ENCODE results near the gene EFCAB14.

Gene EFCAB14

DNA sequence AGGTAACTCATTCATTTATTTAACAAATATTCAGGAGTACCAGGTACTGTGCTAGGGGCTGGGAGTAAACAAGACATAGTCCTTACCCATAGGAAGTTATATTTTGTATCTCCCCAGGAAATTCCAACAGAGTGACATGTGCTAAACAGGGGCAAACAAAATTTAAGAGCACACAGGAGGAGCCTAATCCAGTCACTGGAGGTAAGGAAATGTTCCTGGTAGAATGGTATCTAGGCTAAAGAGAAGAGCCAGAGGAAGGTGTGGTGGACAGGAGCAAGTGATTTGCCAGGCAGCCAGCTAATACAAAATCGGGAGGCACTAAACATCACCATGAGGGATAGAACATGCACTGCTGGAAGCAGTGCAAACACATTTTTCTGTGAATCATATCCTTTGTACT lies 36.9 kb downstream of the EFCAB14 start:
- DNase-seq (ENCODE audit: extremely low read depth, low read depth): no peak
- TF ChIP-seq, protein P1, sequence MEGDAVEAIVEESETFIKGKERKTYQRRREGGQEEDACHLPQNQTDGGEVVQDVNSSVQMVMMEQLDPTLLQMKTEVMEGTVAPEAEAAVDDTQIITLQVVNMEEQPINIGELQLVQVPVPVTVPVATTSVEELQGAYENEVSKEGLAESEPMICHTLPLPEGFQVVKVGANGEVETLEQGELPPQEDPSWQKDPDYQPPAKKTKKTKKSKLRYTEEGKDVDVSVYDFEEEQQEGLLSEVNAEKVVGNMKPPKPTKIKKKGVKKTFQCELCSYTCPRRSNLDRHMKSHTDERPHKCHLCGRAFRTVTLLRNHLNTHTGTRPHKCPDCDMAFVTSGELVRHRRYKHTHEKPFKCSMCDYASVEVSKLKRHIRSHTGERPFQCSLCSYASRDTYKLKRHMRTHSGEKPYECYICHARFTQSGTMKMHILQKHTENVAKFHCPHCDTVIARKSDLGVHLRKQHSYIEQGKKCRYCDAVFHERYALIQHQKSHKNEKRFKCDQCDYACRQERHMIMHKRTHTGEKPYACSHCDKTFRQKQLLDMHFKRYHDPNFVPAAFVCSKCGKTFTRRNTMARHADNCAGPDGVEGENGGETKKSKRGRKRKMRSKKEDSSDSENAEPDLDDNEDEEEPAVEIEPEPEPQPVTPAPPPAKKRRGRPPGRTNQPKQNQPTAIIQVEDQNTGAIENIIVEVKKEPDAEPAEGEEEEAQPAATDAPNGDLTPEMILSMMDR (IDR thresholded peaks at IDR 0.05; ENCODE audit: low read depth, low read length): no peak

DNA sequence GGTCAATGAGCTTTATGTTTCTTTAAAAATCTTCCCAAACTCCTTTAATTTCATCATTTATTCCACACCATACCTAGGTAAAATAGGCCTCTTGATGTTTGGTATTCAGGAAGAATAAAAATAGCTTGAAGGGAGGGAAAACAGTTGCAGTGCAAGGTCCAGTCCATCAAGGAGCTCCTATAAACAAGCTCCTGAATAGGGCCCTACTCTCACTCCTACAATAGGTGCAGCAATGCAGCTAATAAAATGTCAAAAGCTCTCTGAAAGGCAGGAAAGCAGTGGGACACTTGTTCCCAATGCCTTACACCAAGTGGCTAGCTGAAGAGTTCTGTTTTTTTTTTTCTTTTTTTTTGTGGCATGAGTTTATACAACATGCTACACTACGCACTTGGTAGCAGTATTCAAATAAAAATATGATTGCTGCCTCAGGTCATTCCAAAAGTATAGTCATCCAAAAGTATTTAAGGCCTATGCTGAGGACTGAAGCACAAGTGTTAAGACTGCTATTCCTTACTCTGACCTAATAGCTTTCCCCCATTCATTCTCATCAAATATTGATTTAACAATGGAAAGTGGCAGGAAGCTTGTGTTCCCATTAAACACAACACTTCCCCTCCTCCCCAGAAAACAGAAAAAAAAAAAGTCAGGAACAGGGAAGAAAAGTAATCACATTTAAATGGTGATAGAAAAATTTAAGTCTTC lies 37.4 kb downstream of the EFCAB14 start:
- TF ChIP-seq, protein P1 (IDR thresholded peaks at IDR 0.05; ENCODE audit: low read depth, low read length): no peak
- DNase-seq (ENCODE audit: extremely low read depth, low read depth): no peak

DNA sequence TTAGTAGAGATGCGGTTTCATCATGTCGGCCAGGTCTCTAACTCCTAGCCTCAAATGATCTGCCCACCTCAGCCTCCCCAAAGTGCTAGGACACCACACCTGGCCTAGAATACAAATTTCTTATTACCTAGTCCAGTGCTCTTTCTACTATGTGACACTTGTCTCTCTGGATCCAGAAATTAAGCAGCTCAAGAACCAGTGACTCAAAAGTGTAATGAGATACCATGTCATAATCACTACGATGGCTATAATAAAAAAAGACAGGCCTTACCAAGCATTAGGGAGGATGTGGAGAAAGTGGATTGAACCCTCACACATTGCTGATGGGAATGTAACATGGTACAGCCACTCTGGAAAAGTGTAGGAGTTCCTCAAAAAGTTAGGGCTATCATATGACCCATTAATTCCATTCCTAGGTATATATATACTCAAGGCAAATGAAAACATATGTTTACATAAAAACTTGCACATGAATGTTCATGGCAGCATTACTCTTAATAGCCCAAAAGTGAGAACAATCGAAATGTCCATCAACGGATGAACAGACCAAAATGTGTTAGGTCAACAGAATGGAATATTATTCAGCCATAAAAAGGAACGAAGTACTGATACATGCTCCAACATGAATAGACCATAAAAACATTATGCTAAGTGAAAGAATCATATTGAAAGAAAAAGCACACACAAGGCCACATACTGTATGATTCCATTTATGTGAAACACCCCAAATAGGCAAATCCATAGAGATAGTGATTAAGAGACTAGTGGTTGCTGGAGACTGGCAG lies 38.9 kb downstream of the EFCAB14 start:
- no peak for DNase-seq (ENCODE audit: extremely low read depth, low read depth)
- TF ChIP-seq, protein P1 (IDR thresholded peaks at IDR 0.05; ENCODE audit: low read depth, low read length): no peak

DNA sequence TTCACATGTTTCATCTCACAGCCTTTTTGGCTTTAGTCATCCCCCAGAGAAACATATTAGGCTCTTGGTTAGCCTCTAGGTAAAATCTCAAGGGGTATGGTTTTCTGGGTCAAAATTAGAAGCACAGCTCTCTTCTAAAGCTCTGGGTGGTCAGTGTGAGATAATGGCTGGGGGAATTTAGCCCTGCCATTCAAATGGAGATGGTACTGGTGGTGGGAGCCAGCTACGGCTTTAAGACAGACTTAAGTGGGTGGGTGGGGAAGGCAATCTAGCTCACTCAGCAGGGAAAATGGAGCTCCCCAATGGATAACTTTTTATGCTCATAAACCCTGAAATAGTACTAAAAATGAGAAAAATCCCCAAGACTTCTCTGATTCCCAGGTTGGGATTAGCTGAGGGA lies 41.6 kb downstream of the EFCAB14 start:
- no peak for DNase-seq (ENCODE audit: extremely low read depth, low read depth)
- TF ChIP-seq, protein P1 (IDR thresholded peaks at IDR 0.05; ENCODE audit: low read depth, low read length): no peak

DNA sequence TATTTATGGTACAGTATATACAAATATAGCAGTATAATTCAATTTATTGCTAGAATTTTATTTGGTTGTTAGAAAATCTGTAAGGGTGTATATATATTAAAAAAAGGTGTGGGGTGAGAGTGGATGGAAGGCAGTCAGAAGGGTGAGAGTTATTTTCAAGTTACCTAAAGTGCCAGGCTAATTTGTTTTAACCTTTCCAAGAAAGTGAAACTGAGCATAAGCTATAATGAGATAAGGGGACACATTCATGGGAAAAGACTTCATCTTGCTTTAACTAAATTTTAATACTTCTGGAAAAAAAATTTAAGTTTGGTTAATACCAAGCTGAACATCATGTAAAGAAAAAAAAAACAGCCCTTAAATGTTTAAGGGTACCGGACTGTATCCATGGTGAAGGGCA lies 42.4 kb downstream of the EFCAB14 start:
- TF ChIP-seq, protein P1 (IDR thresholded peaks at IDR 0.05; ENCODE audit: low read depth, low read length): no peak
- no peak for DNase-seq (ENCODE audit: extremely low read depth, low read depth)

DNA sequence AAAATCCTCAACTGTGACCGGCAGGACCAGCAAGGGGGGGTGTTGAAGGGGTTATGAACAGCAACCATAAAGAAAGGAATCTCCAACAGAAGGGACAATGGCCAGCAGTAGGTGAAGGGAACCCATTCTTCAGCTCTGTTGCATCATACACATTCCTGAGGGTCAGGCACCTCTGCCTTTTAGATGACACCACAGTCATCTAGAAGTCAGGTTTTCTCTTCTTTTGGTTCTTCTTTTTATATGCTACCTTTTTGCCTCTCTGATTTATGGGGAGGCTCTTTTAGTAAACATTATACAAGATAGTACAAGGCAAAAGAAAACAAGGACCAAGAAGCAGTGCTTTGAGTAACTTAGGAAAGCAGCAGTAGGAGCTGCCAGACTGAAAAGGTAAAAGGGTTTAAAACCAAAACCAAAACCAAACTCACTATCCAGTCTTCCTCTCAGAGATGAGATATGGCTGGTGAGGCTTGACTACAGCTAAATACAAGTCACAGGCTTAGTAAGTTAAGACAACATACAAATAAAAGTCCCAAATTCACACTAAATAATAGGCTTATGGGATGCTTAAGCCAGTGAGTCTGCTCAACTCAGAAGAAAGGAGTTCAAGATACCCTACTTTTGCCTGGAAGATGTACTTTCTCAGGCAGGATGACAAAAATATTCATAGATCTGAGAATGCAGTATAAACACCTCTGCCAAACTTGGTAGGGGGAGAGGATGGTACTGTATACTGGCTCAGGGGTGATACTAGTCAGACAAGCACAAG lies 43.2 kb downstream of the EFCAB14 start:
- TF ChIP-seq, protein P1 (IDR thresholded peaks at IDR 0.05; ENCODE audit: low read depth, low read length): no peak
- no peak for DNase-seq (ENCODE audit: extremely low read depth, low read depth)

Measured in AG09319 (cell line).